Activated T-cell treated with anti-CD3 and anti-CD28 coated beads for 4 hours (primary cell): ENCODE data around the gene MYADM.
"Not testable (repeated sequence)": the region's sequence is repeated elsewhere in the genome, so short reads cannot be mapped to it uniquely, and the experiment has no call there.

Source experiments
- DNase-seq: peaks from one replicate; pipeline ENCODE4 v3.0.0-alpha.2; 2020

The MYADM gene

DNA sequence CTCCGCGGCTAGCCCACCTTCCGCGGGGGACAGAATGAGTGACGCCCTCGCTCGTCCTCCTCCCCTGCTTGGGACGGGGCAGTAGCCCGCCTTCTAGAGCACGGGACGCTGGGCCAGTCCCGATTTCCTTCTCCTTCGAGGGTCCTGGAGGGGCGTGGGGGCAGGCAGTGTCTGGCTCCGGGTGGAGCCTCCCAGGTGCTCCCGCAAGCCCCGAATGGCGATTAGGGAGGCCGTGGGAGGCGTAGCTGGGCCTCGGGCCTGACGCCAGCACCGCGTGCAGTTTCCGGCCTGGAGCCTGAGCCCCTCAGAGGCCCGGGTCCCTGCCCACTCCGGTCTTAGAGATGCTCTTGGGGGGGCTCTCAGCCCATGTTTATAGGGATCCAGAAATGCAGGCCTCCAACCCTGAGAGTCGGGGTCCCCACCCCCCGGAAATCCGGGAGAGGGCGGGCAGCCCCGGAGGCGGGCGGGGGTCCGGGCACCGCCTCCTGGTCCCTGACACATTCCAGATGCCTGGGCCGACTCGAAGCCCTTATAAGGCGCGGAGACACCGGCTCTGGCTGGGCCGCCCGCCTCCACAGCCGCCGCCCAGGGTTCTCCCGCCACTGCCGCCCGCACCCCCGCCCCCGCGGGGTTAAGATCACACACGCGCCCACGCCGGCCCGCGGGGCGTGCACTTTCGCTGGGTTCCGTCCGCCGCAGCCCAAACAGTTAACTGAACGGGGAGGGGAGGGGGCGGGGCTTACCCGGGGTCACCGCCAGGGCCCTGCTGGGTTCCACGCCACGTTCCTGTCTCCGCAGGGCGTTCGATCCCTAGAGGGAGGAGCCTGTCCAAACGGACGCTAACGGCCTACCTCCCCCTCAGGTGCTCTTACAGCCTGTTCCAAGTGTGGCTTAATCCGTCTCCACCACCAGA, 1.5 kb downstream of the MYADM start:
- DNase-seq: peak; percentile 77

DNA sequence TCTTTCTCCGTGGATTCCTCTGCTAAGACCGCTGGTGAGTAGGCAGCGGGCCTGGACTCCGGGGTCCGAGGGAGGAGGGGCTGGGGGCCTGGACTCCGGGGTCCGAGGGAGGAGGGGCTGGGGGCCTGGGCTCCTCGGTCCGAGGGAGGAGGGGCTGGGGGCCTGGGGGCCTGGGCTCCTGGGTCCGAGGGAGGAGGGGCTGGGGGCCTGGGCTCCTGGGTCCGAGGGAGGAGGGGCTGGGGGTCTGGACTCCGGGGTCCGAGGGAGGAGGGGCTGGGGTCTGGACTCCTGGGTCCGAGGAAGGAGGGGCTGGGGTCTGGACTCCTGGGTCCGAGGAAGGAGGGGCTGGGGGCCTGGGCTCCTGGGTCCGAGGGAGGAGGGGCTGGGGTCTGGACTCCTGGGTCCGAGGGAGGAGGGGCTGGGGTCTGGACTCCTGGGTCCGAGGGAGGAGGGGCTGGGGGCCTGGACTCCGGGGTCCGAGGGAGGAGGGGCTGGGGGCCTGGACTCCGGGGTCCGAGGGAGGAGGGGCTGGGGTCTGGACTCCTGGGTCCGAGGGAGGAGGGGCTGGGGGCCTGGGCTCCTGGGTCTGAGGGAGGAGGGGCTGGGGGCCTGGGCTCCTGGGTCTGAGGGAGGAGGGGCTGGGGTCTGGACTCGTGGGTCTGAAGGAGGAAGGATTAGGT, 2.3 kb downstream of the MYADM start:
- not testable (repeated sequence) for DNase-seq

DNA sequence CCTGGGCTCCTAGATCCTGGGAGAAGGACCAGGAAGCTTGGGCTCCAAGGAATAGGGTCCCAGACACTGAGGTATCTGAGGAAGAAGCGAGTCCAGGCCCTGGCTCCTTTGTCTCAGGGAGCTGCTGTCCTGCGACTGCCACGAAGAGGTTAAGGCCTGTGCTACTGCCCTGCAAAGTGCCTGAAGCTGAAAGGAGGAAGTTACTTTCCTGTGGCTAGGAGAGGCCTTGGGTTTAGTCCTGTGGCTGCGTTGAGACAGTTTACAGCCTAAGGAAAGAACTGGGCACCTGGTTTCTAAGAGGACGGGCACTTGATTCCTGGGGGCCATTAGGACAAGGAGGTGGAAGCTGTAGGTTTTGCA, 2.8 kb downstream of the MYADM start:
- DNase-seq: no peak

DNA sequence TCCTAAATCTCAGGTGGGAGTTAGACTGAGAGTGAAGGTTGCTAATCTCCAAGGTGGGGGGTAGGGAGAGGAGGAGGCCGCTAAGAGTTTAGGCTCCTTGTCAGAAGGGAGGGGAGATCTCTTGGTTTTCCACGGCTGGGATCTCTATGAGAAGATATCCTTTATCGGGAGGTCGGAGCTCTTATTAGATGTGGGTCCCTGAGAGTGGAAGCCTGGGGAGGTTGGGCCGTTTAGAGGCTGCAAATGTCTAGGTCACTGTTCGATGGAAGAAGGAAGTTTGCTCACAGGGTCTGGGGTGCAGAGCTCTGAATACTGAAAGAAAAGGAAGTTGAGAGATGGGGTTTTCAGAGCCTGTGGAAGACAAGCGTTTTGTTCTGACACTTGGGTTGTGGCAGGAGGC, 3.8 kb downstream of the MYADM start:
- no peak for DNase-seq

DNA sequence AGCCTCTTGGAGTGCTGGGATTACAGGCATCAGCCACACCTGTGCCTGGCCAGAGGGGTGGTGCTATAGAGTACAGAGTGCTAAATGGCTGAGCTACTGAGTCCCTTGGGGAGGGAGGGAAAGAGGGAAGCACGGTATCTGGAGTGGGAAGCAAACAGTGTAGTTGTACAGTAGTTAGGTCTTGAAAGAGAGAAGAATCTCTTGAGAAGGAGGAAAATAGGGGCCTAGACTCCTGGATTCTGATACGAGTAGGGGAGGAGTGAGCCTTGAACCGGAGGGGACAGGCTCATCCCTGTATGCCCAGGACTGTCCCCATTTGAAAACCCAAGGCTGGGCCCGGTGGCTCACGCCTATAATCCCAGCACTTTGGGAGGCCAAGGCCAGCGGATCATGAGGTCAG, 5.1 kb downstream of the MYADM start:
- DNase-seq: no peak

DNA sequence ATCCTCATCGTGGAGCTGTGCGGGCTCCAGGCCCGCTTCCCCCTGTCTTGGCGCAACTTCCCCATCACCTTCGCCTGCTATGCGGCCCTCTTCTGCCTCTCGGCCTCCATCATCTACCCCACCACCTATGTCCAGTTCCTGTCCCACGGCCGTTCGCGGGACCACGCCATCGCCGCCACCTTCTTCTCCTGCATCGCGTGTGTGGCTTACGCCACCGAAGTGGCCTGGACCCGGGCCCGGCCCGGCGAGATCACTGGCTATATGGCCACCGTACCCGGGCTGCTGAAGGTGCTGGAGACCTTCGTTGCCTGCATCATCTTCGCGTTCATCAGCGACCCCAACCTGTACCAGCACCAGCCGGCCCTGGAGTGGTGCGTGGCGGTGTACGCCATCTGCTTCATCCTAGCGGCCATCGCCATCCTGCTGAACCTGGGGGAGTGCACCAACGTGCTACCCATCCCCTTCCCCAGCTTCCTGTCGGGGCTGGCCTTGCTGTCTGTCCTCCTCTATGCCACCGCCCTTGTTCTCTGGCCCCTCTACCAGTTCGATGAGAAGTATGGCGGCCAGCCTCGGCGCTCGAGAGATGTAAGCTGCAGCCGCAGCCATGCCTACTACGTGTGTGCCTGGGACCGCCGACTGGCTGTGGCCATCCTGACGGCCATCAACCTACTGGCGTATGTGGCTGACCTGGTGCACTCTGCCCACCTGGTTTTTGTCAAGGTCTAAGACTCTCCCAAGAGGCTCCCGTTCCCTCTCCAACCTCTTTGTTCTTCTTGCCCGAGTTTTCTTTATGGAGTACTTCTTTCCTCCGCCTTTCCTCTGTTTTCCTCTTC, 6.3 kb downstream of the MYADM start:
- no peak for DNase-seq

DNA sequence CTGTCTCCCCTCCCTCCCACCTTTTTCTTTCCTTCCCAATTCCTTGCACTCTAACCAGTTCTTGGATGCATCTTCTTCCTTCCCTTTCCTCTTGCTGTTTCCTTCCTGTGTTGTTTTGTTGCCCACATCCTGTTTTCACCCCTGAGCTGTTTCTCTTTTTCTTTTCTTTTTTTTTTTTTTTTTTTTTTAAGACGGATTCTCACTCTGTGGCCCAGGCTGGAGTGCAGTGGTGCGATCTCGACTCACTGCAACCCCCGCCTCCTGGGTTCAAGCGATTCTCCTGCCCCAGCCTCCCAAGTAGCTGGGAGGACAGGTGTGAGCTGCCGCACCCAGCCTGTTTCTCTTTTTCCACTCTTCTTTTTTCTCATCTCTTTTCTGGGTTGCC, 6.9 kb downstream of the MYADM start:
- no peak for DNase-seq

DNA sequence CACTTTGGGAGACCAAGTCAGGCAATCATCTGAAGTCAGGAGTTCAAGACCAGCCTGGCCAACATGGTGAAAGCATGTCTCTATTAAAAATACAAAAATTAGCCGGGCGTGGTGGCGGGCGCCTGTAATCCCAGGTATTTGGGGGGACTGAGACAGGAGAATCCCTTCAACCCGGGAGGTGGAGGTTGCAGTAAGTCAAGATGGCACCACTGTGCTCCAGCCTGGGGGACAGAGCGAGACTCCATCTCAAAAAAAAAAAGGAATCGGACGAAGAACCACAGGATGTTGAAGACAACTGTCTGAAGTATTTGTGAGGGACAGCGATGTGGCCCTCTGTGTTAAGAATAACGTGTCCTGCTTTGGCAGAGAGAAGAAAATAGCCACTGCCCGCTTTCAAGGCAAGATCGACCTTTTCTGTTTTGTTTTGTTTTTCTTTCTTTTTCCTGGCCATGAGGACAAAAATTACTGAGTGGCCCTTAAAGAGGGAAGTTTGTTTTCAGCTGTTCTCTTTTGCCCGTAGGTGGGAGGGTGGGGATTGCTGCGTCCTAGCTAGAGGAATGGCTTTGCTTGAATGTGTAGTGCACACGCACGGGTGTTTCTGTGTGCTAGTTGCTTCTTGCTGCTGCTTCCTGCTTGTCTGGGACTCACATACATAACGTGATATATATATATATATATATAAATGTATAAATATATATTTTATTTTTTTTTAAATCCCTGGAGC, 8.1 kb downstream of the MYADM start:
- DNase-seq: no peak

DNA sequence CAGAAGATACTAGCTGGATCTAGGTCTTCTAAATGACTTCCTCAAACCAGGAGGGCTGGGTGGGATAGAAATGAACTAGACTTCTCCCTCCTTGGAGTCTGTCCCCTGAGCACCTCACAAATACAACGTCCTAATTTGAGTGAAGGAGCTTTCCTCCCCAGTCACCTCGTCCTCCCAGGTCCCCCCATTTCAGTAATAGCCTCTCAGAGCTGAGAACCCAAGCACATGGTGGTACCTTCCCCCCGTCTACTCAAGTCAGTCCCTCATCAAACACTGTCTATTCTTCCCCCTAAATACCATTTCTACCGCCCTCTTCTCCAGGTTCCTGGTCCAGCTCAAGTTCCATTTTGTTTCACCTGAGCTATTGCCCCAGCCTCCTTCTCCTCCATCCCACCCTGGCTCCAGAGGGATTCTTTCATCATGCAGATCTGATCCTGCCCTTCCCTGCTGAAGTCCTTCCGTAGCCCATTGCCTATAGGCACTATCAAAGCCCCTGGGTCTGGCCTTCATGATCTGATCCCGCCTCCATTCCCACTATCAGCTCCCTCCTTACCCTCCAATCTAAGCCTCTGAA, 9.1 kb downstream of the MYADM start:
- DNase-seq: no peak

DNA sequence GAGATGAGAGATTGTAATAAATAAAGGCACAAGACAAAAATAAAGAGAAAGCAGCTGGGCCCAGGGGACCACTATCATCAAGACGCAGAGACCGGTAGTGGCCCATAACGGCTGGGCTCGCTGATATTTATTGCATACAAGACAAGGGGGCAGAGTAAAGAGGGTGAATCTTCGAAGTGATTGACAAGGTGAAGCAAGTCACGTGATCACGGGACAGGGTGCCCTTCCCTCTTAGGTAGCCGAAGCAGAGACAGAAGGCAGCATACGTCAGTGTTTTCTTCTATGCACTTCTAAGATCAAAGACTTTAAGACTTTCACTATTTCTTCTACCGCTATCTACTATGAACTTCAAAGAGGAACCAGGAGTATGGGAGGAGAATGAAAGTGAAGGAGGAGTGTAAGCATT, 9.7 kb downstream of the MYADM start:
- DNase-seq: no peak

DNA sequence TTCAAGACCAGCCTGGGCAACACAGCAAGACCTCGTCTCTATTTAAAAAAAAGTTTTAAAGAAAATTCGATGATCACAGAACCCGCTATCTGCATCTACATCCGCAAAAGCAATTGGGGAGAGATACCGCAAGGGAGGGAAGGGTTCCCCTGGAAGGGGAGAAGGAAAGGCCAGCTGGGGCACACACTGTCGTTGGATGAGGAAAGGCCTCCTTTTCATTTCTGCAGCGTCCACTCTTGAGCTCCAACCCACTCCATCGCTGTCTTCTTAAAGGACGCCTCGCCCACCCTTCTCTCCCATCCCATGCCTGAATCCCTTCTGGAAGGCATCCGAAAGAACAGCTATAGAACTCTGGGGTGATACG, 11.1 kb downstream of the MYADM start:
- no peak for DNase-seq

DNA sequence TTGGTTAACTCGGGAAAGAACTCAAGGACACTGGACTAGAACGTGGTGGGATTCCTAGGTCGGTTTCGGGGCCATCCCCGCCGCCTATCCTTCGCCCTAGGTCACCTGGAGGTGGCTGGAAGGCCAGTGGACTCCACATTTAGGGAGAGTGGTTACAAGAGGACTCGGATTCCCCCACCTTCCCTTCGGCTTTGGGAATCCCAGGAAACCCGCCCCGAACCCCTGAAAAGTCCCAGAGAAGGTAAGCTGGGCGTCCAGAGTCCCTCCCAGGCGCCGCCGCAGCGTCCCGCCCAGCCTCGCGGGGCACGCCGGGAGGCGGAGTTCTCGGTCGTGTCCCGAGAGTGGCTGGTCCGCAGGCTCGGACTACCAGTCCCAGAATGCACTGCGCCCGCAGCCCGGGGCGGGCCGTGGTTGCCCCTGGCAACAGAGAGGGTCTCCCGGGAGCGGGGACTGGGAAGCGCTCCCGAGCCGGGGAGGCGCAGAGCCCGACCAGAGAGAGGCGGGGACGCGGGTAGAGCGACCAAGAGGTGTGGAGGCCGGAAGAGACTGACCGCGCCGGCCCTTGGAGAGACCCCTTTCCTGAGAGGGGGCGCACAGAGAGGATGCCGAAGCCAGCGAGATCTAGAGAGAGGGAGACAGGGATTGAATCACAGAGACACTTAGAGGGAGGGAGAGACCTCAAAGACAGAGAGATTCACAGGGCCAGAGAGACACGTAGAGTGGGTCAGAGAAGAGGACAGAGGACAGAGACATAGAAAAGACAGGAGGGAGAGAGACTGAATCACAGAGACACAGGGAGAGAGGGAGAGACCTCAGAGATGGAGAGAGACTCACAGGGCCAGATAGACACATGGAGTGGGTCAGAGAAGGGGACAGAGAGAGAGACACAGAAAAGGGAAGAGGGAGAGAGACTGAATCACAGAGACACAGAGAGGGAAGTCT, 11.7 kb downstream of the MYADM start:
- peak; percentile 63 for DNase-seq

DNA sequence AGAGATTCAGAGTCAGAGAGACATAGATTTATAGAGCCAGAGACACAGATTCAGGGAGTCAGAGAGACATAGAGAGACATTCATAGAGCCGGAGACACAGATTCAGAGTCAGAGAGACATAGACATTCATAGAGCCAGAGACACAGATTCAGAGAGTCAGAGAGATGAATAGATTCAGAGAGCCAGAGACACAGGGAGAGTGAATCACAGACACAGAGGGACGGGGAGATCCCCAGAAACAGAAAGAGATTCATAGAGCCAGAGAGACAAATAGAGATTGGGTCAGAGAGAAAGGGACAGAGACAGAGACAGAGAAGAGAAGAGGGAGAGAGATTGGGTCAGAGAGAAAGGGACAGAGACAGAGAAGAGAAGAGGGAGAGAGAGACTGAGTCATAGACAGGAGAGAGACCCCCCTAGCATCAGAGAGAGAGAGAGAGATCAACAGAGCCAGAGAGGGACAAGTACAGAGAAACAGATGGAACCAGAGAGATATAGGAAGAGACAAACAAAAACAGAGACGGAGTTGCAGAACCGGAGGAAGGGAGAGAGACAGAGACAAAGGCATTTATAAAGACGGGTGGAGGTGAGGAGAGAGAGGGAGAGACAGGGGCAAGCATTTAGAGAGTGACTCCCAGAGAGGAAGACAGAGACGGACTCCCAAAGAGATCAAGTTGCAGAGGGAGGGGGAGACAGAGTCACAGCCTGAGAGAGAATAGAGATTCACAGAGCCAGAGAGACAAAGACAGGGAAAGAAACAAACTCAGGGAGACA, 13.2 kb downstream of the MYADM start:
- no peak for DNase-seq

DNA sequence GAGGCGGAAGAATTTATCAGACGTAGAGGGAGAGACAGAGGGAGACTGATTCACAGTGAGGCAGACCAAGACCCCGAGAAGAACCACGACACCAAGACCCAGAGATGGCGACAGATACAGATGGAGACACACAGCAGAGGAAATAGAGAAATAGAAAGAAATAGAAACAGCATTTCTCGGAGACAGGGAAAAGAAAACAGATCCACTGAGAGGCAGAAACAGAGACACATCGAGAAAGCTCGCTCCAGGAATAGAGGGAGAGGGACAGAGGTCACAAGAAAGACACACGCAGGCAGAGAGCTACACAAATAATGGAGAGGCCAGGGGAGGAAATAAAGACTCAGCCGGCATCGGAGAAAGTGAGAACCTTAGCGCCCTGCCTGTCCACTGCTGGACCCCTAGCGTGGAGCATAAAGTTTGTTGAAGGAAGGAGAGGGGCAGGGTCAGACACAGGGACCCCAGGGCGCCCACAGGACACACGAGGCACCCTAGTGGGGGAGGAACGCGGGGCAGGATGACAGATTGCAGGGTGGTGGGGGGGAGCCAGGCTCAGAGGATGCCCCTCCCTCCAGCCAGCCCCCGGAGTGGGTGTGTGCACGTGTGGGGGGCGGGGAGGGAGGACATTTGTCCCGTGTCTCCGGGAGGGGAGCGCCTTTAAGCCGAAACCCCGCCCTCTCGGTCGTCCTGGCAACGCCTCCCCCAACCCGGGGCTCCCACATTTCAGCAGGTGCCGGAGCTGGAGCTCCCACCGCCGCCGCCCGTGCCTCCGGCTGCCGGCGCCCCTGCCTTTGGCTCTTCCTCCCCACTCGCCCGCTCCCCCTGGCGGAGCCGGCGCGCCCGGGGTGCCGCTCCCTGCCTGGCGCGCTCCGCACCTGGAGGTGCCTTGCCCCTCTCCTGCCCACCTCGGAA, 14.1 kb downstream of the MYADM start, which contains the start of gene PRKCG:
PRKCG (plus strand) TSS at position 716 of the 909 bp plus-strand sequence. CDS start 298 bp downstream, outside the sequence.
- peak; percentile 41 for DNase-seq

DNA sequence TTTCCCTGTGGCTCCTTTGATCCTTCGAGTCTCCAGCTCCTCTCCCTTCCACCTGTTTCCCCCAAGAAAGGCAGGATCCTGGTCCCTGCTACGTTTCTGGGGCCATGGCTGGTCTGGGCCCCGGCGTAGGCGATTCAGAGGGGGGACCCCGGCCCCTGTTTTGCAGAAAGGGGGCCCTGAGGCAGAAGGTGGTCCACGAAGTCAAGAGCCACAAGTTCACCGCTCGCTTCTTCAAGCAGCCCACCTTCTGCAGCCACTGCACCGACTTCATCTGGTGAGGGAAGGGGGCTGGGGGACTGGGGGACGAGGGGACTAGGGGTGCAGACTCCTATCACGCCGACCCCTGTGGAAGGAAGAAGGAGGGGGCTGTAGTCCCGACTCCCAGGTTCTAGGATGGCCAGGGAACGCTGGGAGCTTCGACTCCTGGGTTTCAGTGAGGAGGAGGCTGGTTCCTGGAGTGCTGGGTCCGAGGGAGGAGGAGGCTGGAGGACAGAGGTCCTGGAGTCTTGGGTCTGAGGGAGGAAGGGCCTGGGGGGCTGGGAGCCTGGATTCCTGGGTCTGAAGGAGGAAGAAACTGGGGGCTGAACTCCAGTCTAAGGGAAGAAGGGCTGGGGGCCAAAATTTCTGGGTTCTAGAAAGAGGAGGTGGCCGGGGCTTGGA, 14.8 kb downstream of the MYADM start:
- DNase-seq: no peak

DNA sequence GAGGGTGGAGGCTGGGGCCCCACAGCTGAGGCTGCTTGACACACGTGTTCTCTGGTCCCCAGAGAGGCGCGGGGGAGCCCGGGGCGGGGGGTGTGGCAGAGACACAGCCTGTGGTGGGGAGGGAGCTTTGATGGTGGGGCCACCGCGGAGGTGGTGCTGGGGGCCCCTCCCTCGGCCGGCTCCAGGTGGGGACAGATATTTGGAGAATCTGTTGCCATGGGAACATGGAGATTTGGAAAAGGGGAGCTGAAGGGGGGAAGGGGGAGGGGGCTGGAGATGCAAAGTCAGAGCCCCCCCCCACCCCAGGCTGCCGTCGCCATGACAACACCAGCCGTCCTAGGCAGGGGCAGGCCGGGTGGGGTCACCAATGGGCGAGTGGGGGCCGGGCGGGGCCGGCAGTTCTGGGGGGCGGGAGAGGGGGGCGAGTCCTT, 15.6 kb downstream of the MYADM start:
- no peak for DNase-seq

DNA sequence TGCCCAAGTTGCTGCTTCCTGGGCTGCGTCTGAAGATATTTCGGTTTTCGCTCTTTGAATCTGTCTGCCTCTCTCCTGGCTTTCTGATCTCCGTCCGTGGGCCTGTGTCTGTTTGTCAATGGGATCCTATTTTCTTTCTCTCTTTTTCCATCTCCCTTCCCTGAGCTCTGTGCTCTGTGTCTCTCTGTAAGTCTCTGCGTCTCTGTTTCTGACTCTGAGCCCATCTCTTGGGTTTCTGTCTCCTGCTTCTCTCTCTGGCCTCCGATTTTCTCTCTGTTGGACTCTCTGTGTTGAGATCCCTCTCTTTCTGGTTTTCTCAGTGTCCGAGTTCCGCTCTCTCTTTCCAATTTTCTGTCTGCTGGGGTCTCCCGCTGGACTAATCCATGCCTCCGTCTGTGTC, 16.1 kb downstream of the MYADM start:
- no peak for DNase-seq

DNA sequence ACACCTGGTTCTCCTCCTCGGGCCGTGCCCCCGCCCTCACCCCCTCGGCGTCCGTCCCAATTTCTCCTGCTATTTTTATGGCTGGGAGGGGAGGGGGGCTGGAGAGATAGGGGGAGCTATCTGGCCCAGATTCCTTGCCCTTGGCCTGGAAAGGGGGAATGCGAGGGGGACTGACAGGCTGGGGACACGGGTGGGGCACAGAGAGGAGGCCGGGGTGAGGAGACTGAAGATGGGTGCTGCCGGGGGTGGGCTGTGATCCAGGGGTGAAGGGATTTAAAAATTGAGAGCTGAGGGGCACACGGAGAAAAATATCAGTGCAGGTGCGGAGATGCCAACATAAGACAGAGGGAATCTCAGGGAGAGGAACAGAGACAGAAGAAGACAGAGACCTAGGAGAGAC, 16.6 kb downstream of the MYADM start:
- DNase-seq: no peak

DNA sequence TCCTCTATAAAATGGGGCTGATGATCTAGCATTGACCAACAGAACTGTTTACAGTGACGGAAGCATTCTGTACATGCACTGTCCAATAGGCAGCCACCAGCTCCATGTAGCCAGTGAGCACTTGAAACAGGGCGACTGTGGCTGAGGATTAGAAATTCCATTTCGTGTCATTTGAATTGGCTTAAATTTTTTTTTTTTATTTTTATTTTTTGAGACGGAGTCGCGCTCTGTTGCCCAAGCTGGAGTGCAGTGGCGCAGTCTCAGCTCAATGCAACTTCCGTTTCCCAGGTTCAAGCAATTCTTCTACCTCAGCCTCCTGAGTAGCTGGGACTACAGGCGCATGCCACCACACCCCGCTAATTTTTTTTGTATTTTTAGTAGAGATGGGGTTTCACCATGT, 17.4 kb downstream of the MYADM start:
- DNase-seq: no peak
